ENCODE measurements around the gene TPRN. TPM values are rescaled to one million over a fixed set of nuclear protein-coding genes. Genes with fewer than 3 reads are reported as not detected.

Gene TPRN
- total RNA-seq, 1 experiment from 2014 or later: 1.2 TPM

DNA sequence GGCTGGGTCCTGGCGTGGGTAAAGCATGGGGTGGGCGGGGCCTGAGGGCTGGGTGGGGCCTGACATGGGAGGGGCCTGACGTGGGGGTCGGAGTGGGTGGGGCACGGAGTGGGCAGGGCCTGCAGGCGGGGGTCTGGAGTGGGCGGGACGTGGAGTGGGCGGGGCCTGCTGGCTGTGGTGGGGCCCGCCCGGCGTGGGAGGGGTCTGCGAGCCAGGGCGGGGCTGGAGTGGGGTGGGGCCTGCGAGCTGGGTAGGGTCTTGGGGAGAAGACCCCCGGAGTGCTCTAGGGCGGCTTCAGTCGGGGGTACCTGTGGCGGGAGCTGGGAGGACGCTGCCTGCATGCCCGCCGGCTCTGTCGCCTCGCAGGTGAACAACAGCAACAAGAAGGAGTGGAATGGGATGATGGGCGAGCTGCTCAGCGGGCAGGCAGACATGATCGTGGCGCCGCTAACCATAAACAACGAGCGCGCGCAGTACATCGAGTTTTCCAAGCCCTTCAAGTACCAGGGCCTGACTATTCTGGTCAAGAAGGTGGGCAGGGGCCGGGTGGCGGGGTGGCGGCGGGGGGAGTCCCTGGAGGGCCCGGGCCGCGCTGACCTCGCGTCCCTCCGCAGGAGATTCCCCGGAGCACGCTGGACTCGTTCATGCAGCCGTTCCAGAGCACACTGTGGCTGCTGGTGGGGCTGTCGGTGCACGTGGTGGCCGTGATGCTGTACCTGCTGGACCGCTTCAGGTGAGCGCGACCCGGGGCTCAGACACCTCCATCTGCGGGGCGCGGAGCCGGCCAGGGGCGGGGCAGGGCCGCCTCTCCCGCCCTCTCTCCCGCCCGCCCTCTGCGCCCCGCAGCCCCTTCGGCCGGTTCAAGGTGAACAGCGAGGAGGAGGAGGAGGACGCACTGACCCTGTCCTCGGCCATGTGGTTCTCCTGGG is 38.7 kb downstream of the TPRN start:
- no peak for DNase-seq (ENCODE audit: low spot score)

DNA sequence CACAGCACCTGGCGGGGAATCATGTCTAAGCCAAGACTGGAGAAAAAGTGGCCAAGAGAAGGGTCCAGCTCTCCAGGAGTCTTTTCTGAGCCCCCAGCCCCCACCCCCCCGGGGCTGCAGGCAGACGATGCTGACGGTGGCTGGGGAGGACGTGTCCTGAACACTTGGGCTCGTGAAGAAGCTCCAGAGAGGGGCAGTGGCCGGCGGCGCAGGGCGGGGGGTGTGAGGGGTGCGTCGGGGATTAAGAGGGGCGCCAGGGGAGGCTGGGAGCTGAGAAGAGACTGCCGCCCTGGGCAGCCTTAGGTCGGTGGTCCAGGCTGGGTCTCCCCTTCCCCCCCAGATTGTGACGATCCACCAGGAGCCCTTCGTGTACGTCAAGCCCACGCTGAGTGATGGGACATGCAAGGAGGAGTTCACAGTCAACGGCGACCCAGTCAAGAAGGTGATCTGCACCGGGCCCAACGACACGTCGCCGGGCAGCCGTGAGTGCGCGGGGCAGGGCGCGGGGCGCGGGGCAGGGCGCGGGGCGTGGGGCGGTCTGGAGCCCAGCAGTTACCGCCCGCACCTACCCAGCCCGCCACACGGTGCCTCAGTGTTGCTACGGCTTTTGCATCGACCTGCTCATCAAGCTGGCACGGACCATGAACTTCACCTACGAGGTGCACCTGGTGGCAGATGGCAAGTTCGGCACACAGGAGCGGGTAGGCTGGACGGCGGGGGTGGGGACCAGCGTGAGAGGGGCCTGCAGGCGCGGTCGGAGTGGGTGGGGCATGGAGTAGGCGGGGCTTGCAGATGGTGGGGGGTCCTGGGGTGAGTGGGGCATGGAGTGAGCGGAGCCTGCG is 39.6 kb downstream of the TPRN start:
- no peak for DNase-seq (ENCODE audit: low spot score)

DNA sequence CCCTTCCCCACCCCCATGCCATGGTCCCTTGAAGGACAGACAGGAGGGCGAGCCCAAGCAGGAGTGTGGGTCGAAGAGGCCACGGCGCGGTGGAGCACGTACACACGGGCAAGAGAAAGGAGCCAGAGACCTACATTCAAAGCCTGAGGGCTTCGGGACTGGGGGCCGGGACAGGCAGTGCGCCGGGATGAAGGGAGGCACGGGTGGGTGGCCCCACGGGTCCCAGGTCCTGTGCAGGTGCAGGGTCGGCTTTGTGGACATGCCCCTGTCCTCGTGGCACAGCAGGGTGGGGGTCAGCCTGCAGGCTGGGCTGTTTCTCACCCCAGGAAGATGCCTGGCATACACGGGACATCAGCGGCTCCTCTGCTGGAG is 40.5 kb downstream of the TPRN start:
- DNase-seq (ENCODE audit: low spot score): no peak

DNA sequence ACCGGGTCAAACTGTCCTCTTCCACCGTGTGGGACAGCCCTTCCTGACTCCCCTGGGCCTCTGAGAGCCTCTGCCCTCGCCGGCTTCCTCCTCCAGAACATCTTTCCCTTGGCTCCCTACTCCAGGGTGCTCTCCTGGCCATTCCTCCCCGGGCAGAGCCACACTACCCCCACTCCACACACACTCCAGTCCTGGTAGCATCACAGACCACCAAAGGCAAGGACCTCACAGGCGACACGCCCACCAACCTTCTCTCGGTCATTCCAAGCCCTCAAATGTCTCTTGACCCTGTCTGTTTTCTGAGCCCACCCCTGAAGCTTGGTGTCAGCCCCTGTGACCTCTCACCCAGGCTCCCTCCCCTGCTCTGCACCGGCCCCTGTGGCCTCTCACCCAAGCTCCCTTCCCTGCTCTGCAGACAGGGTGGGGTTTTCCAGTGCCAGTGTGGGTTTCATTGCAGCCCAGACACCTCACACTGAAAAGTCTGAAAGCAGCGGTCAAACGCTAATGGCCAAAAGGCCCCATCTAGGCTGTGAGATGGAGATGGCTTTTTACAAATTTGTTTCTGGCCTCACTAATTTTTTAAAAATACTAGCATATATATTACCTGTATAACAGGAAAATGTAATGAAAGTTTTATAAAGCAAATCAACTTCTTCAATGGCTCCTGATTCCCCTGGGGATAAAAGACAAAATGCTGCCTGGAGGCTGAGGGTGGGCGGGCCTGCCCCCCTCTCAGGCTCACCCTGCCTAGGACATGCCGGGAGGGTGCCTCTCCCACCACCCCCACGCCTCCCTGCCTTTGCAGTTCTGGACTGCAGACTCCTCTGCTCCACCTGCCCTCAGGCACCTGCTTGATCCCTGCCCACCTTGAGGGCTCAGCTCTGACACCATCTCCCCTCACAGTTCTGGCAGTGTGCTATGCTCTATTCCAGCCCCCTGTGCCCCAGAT is 41.2 kb downstream of the TPRN start:
- DNase-seq (ENCODE audit: low spot score): no peak

DNA sequence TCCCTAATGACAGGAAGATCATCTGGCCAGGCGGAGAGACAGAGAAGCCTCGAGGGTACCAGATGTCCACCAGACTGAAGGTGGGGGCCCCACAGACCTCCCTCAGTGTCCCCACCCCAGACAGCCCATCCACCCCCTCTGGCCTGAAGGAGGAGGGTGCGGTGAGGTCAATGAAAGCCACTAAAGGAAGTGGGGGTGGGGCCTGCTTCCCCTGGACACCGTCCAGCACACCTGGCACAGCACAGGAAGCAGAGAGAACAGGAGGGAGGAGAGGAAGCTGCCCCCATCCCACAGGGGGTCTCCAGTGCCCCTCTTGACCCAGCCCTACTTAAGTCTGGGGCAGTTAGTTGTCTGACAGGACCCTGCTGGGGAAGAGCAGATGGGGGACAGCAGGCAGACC is 41.9 kb downstream of the TPRN start:
- no peak for DNase-seq (ENCODE audit: low spot score)

DNA sequence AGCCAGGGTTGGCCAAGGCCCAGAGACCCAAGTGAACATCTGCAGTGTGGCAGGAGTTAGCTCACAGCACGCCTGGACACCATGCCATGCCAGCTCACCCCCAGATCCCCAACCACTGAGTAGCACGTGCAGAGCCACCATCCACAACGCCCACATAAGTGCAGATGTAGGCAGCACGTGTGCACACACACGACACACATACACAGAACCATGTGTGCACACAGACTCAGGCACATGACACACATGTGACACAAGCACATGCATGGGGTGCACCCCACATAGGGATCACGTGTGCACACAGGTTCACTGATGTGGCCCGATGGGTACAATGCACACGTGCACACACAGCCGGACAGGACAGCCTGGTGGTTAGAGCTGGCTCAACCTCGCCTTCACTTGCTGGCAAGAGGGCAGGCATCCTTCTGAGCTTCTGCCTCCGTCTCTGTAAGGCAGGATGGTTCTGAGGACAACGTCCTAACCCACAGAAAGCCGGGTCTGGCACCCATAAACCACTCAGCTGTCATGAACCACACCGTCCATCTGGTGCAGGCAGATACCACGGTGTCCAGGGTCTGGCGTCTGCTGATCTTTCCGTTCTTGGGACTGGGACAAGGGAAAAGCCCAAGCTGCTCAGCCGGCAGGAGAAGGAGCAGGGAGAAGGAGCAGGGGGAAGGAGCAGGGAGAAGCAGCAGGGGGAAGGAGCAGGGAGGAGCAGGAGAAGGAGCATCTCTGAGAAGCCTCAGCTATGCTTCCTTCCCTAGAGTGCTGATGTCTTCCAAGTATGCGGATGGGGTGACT is 42.7 kb downstream of the TPRN start:
- no peak for DNase-seq (ENCODE audit: low spot score)

DNA sequence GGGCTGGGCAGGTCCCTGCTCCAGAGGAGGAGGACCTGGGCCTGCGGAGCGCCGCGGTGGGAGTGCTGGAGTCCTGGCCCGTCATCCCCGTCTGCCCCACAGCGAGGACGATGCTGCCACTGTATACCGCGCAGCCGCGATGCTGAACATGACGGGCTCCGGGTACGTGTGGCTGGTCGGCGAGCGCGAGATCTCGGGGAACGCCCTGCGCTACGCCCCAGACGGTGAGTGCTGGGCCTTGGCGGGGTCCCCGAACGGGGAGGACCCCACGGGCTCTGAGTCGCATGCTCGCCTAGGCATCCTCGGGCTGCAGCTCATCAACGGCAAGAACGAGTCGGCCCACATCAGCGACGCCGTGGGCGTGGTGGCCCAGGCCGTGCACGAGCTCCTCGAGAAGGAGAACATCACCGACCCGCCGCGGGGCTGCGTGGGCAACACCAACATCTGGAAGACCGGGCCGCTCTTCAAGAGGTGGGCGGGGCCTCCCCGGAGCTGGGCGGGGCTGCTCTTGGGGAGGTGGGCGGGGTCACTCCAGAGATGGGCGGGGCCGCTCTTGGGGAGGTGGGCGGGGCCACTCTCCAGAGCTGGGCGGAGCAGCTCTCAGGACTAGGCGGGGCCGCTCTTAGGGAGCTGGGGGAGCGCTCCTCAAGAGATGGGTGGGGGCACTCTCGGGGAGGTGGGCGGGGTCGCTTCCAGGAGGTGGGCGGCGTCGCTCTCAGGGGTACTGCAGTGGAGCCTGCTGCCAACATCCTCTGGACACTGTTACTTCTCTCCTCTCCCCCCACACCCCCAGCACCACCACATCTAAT is 43.8 kb downstream of the TPRN start:
- no peak for DNase-seq (ENCODE audit: low spot score)

DNA sequence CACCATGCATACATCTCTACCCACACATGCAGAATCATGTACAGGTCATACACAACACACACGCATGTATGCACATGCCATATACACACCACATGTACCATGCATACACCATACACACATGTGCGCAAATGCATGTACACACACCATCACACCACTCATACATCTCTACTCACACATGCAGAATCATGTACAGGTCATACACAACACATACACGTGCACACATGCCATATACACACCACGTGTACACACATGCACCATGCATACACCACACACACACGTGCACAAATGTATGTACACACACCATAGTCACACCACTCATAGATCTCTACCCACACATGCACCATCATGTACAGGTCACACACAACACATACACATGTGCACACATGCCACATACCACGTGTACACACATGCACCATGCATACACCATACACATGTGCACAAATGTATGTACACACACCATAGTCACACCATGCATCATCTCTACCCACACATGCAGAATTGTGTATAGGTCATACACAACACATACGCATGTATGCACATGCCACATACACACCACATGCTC is 47.6 kb downstream of the TPRN start:
- no peak for DNase-seq (ENCODE audit: low spot score)

DNA sequence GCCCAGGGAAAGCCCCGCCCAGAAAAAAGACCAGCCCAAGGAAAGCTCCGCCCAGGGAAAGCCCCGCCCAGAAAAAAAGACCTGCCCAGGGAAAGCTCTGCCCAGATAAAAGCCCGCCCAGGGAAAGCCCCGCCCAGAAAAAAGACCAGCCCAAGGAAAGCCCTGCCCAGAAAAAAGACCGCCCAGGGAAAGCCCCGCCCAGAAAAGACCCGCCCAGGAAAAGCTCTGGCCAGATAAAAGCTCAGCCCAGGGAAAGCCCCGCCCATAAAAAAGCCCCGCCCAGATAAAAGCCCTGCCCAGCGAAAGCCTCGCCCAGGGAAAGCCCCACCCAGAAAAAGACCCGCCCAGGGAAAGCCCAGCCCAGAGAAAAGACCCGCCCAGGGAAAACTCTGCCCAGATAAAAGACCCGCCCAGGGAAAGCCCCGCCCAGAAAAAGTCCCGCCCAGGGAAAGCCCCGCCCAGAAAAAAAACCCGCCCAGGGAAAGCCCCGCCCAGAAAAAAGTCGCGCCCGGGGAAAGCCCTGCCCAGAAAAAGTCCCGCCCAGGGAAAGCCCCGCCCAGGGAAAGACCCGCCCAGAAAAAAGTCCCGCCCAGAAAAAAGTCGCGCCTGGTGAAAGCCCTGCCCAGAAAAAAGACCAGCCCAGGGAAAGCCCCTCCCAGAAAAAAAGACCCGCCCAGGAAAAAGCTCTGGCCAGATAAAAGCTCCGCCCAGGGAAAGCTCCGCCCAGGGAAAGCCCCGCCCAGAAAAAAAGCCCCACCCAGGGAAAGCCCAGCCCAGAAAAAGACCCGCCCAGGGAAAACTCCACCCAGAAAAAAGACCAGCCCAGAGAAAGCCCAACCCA is 49.7 kb downstream of the TPRN start:
- no peak for DNase-seq (ENCODE audit: low spot score)

DNA sequence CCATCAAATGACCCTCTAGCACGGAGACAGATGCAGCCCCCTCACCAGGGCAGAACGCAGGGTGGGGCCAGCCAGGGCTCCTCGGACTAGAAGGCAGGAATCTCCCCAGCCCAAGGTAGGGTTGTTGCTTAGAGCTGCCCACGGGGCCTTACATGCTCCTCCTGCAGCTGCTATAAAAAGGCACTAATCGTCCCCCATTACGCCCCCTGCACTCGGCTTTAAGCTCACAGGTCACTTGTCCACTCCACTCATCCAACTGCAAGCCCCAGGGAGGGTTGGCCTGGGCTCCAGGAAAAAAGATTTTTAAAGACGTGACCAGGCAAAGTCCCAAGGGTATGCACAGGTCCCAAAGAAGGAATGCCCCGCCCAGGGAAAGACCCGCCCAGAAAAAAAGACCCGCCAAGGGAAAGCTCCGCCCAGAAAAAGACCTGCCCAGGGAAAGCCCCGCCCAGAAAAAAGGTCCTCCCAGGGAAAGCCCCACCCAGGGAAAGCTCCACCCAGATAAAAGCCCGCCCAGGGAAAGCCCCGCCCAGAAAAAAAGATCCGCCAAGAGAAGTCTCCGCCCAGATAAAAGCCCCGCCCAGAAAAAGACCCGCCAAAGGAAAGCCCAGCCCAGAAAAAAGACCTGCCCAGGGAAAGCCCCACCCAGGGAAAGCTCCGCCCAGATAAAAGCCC is 50.5 kb downstream of the TPRN start:
- no peak for DNase-seq (ENCODE audit: low spot score)

DNA sequence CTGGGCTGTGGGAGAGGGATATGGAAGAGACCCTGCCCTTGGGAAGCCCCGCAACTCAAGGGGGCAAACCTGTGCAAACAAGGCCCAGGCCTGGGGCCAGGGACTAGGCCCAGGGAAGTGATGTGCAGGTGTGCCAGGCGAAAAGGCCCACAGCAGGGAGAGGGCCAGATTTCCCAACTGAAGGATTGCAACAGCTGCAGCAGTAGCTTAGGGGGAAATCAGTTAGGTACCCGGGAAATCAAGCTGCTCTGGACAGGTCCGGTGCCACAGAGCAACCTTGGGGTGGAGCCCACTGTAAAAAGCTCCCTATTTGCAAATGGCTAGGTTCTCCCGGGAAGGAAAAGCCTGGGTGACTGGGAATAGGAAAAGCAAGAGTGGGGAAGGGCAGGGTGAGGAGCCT is 51.2 kb downstream of the TPRN start:
- no peak for DNase-seq (ENCODE audit: low spot score)

DNA sequence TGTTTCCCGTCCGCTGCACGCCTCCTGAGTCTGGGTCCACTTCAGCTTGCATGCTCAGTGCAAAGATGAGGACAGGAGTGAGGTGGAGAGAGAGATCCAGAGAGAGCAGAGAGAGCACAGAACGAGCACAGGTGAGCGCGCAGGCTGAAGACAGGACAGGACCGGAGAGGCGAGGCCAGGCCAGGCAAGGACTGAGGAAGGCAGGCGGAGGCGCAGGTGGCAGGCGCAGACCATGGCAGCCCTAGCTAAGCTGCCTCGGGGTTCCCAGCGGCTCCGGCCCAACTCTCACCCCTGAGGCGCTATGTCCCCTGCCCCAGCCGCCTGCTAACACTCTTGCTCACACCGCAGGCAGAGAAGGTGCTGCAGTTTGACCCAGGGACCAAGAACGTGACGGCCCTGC is 51.9 kb downstream of the TPRN start:
- DNase-seq (ENCODE audit: low spot score): no peak

DNA sequence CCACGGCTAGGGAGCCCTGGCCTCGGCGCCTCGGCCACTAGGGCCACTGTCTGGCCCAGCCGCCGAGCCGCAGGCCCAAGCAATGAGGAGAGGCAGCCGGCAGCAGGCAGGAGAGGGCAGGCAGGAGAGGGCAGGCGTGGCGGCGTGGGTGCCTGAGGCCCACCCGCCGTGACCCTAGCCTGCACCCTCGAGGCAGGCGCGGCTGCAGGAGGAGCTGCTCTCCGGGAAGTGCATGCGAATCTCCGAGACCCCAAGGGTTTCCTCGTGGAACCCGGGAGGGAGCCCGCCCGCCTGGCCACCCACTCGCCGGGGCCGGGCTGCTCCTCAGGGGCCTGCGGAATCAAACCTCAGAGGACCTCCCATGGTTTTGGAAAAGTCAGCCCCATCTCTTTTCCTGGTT is 52.3 kb downstream of the TPRN start:
- DNase-seq (ENCODE audit: low spot score): no peak

DNA sequence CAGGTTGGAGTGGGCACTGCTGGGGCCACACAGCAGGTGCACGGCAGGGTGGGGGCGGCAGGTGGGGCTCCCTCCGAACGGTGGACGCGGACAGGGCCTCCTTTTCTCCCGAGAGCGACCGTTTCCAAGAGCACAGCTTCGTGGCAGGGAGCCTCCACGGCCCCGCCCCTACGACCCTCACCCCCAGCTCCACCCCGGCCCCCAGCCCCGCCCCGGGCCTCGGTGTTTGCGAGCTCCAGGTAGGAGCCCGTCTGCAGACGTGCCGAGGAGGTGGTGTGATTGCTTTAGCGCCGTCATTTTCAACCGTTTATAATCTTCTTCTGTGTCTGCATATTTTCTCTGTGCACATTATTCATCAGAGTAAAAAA is 52.8 kb downstream of the TPRN start:
- DNase-seq (ENCODE audit: low spot score): no peak

DNA sequence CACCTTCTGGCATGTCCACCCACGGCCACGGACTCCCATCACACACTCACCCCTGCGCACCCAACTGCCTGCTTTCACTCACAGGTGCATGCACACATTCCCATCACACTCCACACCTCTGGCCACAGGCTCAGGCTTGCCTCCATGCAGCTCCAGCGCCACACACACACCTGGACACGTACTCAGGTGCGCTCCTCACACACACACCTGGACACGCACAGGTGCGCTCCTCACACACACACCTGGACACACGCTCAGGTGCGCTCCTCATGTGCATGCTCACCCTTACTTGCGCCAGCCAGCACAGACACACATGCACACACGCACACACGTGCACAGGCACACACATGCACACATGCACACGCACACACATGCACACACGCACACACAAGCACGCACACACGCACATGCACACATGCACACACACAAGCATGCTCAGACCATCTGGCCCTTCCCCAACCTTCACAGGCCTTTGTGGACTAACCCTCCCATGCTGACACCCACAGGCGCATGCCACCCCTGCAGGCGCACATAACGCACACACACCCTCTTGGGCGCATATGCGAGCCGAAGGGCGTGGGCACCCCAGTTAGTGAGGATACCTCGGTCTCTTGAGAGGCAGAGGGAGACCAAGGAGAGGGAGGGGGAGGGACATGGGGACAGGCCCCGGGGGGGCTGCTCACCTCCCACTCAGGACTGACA is 53.3 kb downstream of the TPRN start:
- DNase-seq (ENCODE audit: low spot score): no peak

DNA sequence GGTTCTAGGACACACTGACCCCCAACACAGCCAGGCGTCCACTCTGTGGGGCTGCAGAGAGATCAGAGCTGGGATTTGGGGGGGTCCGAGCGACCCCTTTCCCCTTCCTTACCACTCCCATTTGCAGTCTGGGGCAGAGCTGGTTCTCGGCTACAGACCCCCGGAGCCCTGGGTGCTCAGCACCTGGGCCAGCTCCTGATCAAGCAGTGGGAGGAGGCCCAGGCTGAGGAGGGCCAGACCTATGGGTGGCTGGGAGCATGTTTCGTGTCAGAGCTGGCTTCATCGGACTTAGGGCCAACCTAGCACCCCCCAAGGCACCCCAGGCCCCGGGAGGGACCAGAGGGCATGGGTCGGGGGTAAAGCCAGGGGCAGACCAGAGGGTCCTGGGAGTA is 54.0 kb downstream of the TPRN start:
- no peak for DNase-seq (ENCODE audit: low spot score)

DNA sequence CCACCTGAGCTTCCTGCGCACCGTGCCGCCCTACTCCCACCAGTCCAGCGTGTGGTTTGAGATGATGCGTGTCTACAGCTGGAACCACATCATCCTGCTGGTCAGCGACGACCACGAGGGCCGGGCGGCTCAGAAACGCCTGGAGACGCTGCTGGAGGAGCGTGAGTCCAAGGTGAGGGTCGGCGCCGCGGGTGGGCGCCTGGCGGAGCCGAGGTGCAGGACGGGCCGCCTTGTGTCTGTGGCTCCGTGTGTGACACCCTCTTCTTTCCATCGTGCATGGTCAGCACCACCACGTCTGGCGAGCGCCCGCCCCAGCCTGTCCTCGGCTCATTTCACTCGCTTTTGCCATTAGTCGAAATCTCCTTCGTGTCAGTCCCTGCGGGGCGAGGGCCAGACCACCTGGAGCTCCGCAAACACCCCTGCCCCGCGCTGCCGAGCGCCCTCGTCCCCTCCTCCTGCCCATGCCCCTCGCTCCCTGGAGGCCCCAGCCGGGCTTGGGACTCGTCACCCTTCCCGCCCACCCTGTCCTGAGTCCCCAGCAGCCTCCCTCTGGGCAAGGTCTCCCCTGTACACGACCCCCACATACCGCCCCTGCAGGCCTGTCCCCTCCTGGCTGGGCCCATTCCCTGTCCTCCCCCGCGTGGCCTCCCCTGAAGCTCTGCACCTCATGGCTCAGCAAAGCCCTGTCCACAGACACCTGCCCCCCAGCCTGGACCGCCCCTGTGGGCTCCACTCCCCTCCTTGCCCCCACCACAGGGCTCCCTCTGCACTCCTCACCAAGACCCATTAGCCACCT is 54.6 kb downstream of the TPRN start:
- DNase-seq (ENCODE audit: low spot score): no peak
